ENCODE data around the gene BTNL3.

GRCh38 chr5:181005791-181006190, 17.1 kb downstream of the BTNL3 start:
- TF ChIP-seq, protein P1, sequence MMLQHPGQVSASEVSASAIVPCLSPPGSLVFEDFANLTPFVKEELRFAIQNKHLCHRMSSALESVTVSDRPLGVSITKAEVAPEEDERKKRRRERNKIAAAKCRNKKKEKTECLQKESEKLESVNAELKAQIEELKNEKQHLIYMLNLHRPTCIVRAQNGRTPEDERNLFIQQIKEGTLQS (CRISPR knock-in tag; conservative IDR thresholded peaks at IDR 0.05), result no peak
- TF ChIP-seq CTCF (IDR thresholded peaks at IDR 0.05), result no peak
- no peak for TF ChIP-seq ESRRA (CRISPR knock-in tag; IDR thresholded peaks at IDR 0.05; ENCODE audit: borderline replicate concordance)
- no peak for TF ChIP-seq ZNF263 (CRISPR knock-in tag; IDR thresholded peaks at IDR 0.05; ENCODE audit: low read depth)
- TF ChIP-seq, protein P2, sequence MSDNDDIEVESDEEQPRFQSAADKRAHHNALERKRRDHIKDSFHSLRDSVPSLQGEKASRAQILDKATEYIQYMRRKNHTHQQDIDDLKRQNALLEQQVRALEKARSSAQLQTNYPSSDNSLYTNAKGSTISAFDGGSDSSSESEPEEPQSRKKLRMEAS (CRISPR knock-in tag; IDR thresholded peaks at IDR 0.05), result no peak
- TF ChIP-seq, protein P3, sequence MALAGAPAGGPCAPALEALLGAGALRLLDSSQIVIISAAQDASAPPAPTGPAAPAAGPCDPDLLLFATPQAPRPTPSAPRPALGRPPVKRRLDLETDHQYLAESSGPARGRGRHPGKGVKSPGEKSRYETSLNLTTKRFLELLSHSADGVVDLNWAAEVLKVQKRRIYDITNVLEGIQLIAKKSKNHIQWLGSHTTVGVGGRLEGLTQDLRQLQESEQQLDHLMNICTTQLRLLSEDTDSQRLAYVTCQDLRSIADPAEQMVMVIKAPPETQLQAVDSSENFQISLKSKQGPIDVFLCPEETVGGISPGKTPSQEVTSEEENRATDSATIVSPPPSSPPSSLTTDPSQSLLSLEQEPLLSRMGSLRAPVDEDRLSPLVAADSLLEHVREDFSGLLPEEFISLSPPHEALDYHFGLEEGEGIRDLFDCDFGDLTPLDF (CRISPR knock-in tag; IDR thresholded peaks at IDR 0.05), result no peak
- no peak for TF ChIP-seq RORB (CRISPR knock-in tag; IDR thresholded peaks at IDR 0.05)
- TF ChIP-seq ZNF512 (CRISPR knock-in tag; IDR thresholded peaks at IDR 0.05; ENCODE audit: borderline replicate concordance), result no peak
- TF ChIP-seq, protein P4, sequence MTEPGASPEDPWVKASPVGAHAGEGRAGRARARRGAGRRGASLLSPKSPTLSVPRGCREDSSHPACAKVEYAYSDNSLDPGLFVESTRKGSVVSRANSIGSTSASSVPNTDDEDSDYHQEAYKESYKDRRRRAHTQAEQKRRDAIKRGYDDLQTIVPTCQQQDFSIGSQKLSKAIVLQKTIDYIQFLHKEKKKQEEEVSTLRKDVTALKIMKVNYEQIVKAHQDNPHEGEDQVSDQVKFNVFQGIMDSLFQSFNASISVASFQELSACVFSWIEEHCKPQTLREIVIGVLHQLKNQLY (CRISPR knock-in tag; IDR thresholded peaks at IDR 0.05), result no peak
- no peak for TF ChIP-seq ZNF232 (CRISPR knock-in tag; IDR thresholded peaks at IDR 0.05)
- TF ChIP-seq ZNF423 (CRISPR knock-in tag; IDR thresholded peaks at IDR 0.05), result no peak
- TF ChIP-seq ZBTB43 (CRISPR knock-in tag; IDR thresholded peaks at IDR 0.05), result no peak
- no peak for TF ChIP-seq PRDM15 (CRISPR knock-in tag; IDR thresholded peaks at IDR 0.05)
- TF ChIP-seq NR1H2 (CRISPR knock-in tag; IDR thresholded peaks at IDR 0.05), result no peak

Measured in WTC11 (cell line).